ENCODE measurements around the gene PDHB. TPM values are rescaled to one million over a fixed set of nuclear protein-coding genes. Genes with fewer than 3 reads are reported as not detected.
A peak's percentile ranks its signal among the peaks of the same experiment; 100 is the strongest.

Gene PDHB
- total and polyA plus RNA-seq, 4 donors = 47.8 to 92.1 (median 60.6) TPM

- Histone ChIP-seq H3K9ac (ENCODE audit: low read depth in 1 of 2, low read length in 2 of 2) (no peak overlapping the region), H3K27ac (ENCODE audit: low read depth in 1 of 2, low read length in 2 of 2) (no peak overlapping the region), H3K4me3 (ENCODE audit: low read depth in 1 of 3, low read length in 3 of 3) (no peak overlapping the region), H3K9me3 (ENCODE audit: control insufficient read depth in 4 of 4, low read length in 3 of 4) (no peaks in the 10 kb centered on the region), H3K27me3 (ENCODE audit: control insufficient read depth in 4 of 4, insufficient read depth in 4 of 4, low read length in 3 of 4) (no peaks in the 10 kb centered on the region), H3K36me3 (ENCODE audit: control insufficient read depth in 4 of 4, insufficient read depth in 3 of 4, low read depth in 1 of 4, low read length in 3 of 4) (peaks cover 0 to 23% (median 2%) of the 10 kb centered on the region in 4 donors), H3K4me1 (ENCODE audit: control insufficient read depth in 4 of 4, insufficient read depth in 4 of 4, low read length in 3 of 4) (peaks cover 0 to 6% (median 1%) of the 10 kb centered on the region in 4 donors)
- WGBS = 75% methylated on average over 3 of the region's 3 CpGs
- DNase-seq (ENCODE audit: low spot score) = no peak
- TF ChIP-seq HNF4A (conservative IDR thresholded peaks at IDR 0.05) (no peak), GABPA (IDR thresholded peaks at IDR 0.05 in 1 of 2, conservative IDR thresholded peaks at IDR 0.05 in 1 of 2) (no peak), REST (IDR thresholded peaks at IDR 0.05) (no peak), FOXA1 (IDR thresholded peaks at IDR 0.05) (no peak), CTCF (IDR thresholded peaks at IDR 0.05; ENCODE audit: low read depth, low read length, missing input control) (no peak), YY1 (IDR thresholded peaks at IDR 0.05) (no peak), TAF1 (conservative IDR thresholded peaks at IDR 0.05) (no peak), JUND (IDR thresholded peaks at IDR 0.05) (no peak), FOXA2 (IDR thresholded peaks at IDR 0.05) (no peak), EGR1 (IDR thresholded peaks at IDR 0.05; ENCODE audit: low read depth in 2 of 2) (no peak), HNF4G (IDR thresholded peaks at IDR 0.05) (no peak), RXRA (IDR thresholded peaks at IDR 0.05) (no peak), ATF3 (IDR thresholded peaks at IDR 0.05) (no peak), ZBTB33 (IDR thresholded peaks at IDR 0.05) (no peak)
Measured at GRCh38 chr3:58409663-58410062, 24.0 kb downstream of the PDHB start.

GRCh38 chr3:58408906-58409305 is 24.7 kb downstream of the PDHB start:
- Histone ChIP-seq H3K36me3 (ENCODE audit: control insufficient read depth in 4 of 4, insufficient read depth in 3 of 4, low read depth in 1 of 4, low read length in 3 of 4) (peaks cover 0 to 23% (median 5%) of the 10 kb centered on the region in 4 donors), H3K27me3 (ENCODE audit: control insufficient read depth in 4 of 4, insufficient read depth in 4 of 4, low read length in 3 of 4) (no peaks in the 10 kb centered on the region), H3K4me3 (ENCODE audit: low read depth in 1 of 3, low read length in 3 of 3) (no peak overlapping the region), H3K4me1 (ENCODE audit: control insufficient read depth in 4 of 4, insufficient read depth in 4 of 4, low read length in 3 of 4) (peaks cover 0 to 6% (median 1%) of the 10 kb centered on the region in 4 donors), H3K9ac (ENCODE audit: low read depth in 1 of 2, low read length in 2 of 2) (no peak overlapping the region), H3K9me3 (ENCODE audit: control insufficient read depth in 4 of 4, low read length in 3 of 4) (no peaks in the 10 kb centered on the region), H3K27ac (ENCODE audit: low read depth in 1 of 2, low read length in 2 of 2) (no peak overlapping the region)
- WGBS = 54% methylated on average over 5 of the region's 5 CpGs
- TF ChIP-seq FOXA1 (IDR thresholded peaks at IDR 0.05) (no peak), SP1 (IDR thresholded peaks at IDR 0.05) (no peak), HNF4A (conservative IDR thresholded peaks at IDR 0.05) (peak; percentile 24 to 26)
- DNase-seq (ENCODE audit: low spot score) = no peak

Data from liver (tissue), 9 donors.